ENCODE data around the gene DNM3.

The DNM3 gene

GRCh38 chr1:172273647-172274396, 432.5 kb downstream of the DNM3 start:
- ATAC-seq, result no peak
- TF ChIP-seq ISL1 (CRISPR knock-in tag; IDR thresholded peaks at IDR 0.05), result no peak
- TF ChIP-seq PPARA (CRISPR knock-in tag; IDR thresholded peaks at IDR 0.05; ENCODE audit: borderline replicate concordance), result no peak
- TF ChIP-seq SNAI2 (CRISPR knock-in tag; IDR thresholded peaks at IDR 0.05), result no peak
- no peak for TF ChIP-seq TSHZ2 (CRISPR knock-in tag; IDR thresholded peaks at IDR 0.05)
- no peak for TF ChIP-seq POU6F1 (CRISPR knock-in tag; IDR thresholded peaks at IDR 0.05; ENCODE audit: borderline replicate concordance, low read depth)
- TF ChIP-seq ZFP3 (CRISPR knock-in tag; IDR thresholded peaks at IDR 0.05), result no peak
- no peak for TF ChIP-seq OSR1 (CRISPR knock-in tag; IDR thresholded peaks at IDR 0.05)
- no peak for TF ChIP-seq GLIS3 (CRISPR knock-in tag; IDR thresholded peaks at IDR 0.05)
- no peak for TF ChIP-seq ZNF565 (CRISPR knock-in tag; conservative IDR thresholded peaks at IDR 0.05; ENCODE audit: low read depth)
- TF ChIP-seq RARB (CRISPR knock-in tag; IDR thresholded peaks at IDR 0.05), result no peak
- TF ChIP-seq BACH2 (CRISPR knock-in tag; IDR thresholded peaks at IDR 0.05; ENCODE audit: borderline replicate concordance), result no peak
- no peak for TF ChIP-seq ARNTL (CRISPR knock-in tag; IDR thresholded peaks at IDR 0.05; ENCODE audit: borderline replicate concordance, low read depth)
- TF ChIP-seq ZC3H10 (CRISPR knock-in tag; IDR thresholded peaks at IDR 0.05), result no peak
- no peak for TF ChIP-seq ZFP30 (CRISPR knock-in tag; IDR thresholded peaks at IDR 0.05)
- no peak for TF ChIP-seq ZNF8 (CRISPR knock-in tag; IDR thresholded peaks at IDR 0.05)
- no peak for TF ChIP-seq CSRNP3 (CRISPR knock-in tag; IDR thresholded peaks at IDR 0.05)
- no peak for TF ChIP-seq CSDC2 (CRISPR knock-in tag; IDR thresholded peaks at IDR 0.05)
- TF ChIP-seq ZNF70 (CRISPR knock-in tag; IDR thresholded peaks at IDR 0.05), result no peak
- TF ChIP-seq ESRRG (CRISPR knock-in tag; IDR thresholded peaks at IDR 0.05), result no peak
- TF ChIP-seq CREB5 (CRISPR knock-in tag; IDR thresholded peaks at IDR 0.05; ENCODE audit: low read depth), result no peak

- no peak for ATAC-seq
- TF ChIP-seq GLIS3 (CRISPR knock-in tag; IDR thresholded peaks at IDR 0.05), result no peak
- TF ChIP-seq PATZ1 (CRISPR knock-in tag; IDR thresholded peaks at IDR 0.05; ENCODE audit: borderline replicate concordance), result no peak
- no peak for TF ChIP-seq CREB5 (CRISPR knock-in tag; IDR thresholded peaks at IDR 0.05; ENCODE audit: low read depth)
- no peak for TF ChIP-seq ZC3H10 (CRISPR knock-in tag; IDR thresholded peaks at IDR 0.05)
- no peak for TF ChIP-seq TOX (CRISPR knock-in tag; IDR thresholded peaks at IDR 0.05; ENCODE audit: borderline replicate concordance)
- no peak for TF ChIP-seq ISL1 (CRISPR knock-in tag; IDR thresholded peaks at IDR 0.05)
- no peak for TF ChIP-seq RARB (CRISPR knock-in tag; IDR thresholded peaks at IDR 0.05)
- no peak for TF ChIP-seq CSRNP3 (CRISPR knock-in tag; IDR thresholded peaks at IDR 0.05)
- TF ChIP-seq TCF4 (CRISPR knock-in tag; IDR thresholded peaks at IDR 0.05; ENCODE audit: borderline replicate concordance), result no peak
- TF ChIP-seq ZFP30 (CRISPR knock-in tag; IDR thresholded peaks at IDR 0.05), result no peak
- TF ChIP-seq BACH2 (CRISPR knock-in tag; IDR thresholded peaks at IDR 0.05; ENCODE audit: borderline replicate concordance), result no peak
- no peak for TF ChIP-seq ESRRG (CRISPR knock-in tag; IDR thresholded peaks at IDR 0.05)
- TF ChIP-seq ZFP3 (CRISPR knock-in tag; IDR thresholded peaks at IDR 0.05), result no peak
- TF ChIP-seq POU6F1 (CRISPR knock-in tag; IDR thresholded peaks at IDR 0.05; ENCODE audit: borderline replicate concordance, low read depth), result no peak
- no peak for TF ChIP-seq ZNF70 (CRISPR knock-in tag; IDR thresholded peaks at IDR 0.05)
- TF ChIP-seq PPARA (CRISPR knock-in tag; IDR thresholded peaks at IDR 0.05; ENCODE audit: borderline replicate concordance), result no peak
- no peak for TF ChIP-seq ARNTL (CRISPR knock-in tag; IDR thresholded peaks at IDR 0.05; ENCODE audit: borderline replicate concordance, low read depth)
Measured at GRCh38 chr1:172275478-172275877, 434.2 kb downstream of the DNM3 start.

All from SK-N-SH treated with all-trans-retinoic acid at 6 μM for 48 hours (cell line).